Spleen (tissue), 7 donors: ENCODE measurements around the gene FPGS.

Experiments used
- POLR2A ChIP-seq, 3 donors: fragments of 450-650 bp; IDR thresholded peaks; one replicate each; pipeline ENCODE4 v1.5.1; 2017; ENCODE audit warnings: antibody characterized with exemption in 3 of 3, mild to moderate bottlenecking in 1 of 3
- POLR2AphosphoS5 ChIP-seq, 3 donors: sonication (generic); formaldehyde crosslinking; IDR thresholded peaks; one replicate each; pipeline ENCODE4 v1.5.1; 2017; ENCODE audit warnings: antibody characterized with exemption in 3 of 3
- TF ChIP-seq, protein P1 (sequence below), 11 experiments: fragments of 200-600 bp in 7 of 11; fragments of 450-650 bp in 4 of 11; sonication (generic) in 4 of 11; IDR thresholded peaks in 8 of 11; conservative IDR thresholded peaks in 3 of 11; 1 replicate in 7 of 11; 2 replicates in 4 of 11; pipeline versions ENCODE4 v1.4.0 to v1.8.0; 2016 to 2021; ENCODE audit warnings: antibody characterized with exemption in 11 of 11, inconsistent platforms in 4 of 11, mild to moderate bottlenecking in 1 of 11
- donor health status: DM: no; HTN: no; CAD: no; lungs with moderate emphysema.
- donor health status: DM: no; HTN: no; CAD: no.
- donor health status: DM: no; HTN: no; CAD: no.

GRCh38 chr9:127780126-127780885 lies 22.4 kb upstream of the FPGS start:
- TF ChIP-seq, protein P1, sequence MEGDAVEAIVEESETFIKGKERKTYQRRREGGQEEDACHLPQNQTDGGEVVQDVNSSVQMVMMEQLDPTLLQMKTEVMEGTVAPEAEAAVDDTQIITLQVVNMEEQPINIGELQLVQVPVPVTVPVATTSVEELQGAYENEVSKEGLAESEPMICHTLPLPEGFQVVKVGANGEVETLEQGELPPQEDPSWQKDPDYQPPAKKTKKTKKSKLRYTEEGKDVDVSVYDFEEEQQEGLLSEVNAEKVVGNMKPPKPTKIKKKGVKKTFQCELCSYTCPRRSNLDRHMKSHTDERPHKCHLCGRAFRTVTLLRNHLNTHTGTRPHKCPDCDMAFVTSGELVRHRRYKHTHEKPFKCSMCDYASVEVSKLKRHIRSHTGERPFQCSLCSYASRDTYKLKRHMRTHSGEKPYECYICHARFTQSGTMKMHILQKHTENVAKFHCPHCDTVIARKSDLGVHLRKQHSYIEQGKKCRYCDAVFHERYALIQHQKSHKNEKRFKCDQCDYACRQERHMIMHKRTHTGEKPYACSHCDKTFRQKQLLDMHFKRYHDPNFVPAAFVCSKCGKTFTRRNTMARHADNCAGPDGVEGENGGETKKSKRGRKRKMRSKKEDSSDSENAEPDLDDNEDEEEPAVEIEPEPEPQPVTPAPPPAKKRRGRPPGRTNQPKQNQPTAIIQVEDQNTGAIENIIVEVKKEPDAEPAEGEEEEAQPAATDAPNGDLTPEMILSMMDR (IDR thresholded peaks at IDR 0.05 in 8 of 11, conservative IDR thresholded peaks at IDR 0.05 in 3 of 11) = no peak
- no peak for TF ChIP-seq POLR2A (IDR thresholded peaks at IDR 0.05)
- TF ChIP-seq POLR2AphosphoS5 (IDR thresholded peaks at IDR 0.05) = peak in 1 of 3 donors; percentile 29
